HepG2 (cell line): ENCODE results near the gene SPTAN1. TPM values are rescaled to one million over a fixed set of nuclear protein-coding genes. Genes with fewer than 3 reads are reported as not detected.

Experiments
- AFF4 ChIP-seq: sonication (generic); formaldehyde crosslinking; IDR thresholded peaks from 2 replicates; pipeline ENCODE4 v1.4.0; 2020; ENCODE audit warnings: missing genetic modification reagents
- ATM ChIP-seq: fragments of 450-650 bp; IDR thresholded peaks from 2 replicates; pipeline ENCODE4 v1.7.1; 2017; ENCODE audit warnings: mild to moderate bottlenecking, borderline replicate concordance
- CHCHD3 ChIP-seq: sonication (generic); formaldehyde crosslinking; IDR thresholded peaks from 2 replicates; pipeline ENCODE4 v1.8.0; 2022; ENCODE audit warnings: mild to moderate bottlenecking, missing genetic modification reagents, moderate library complexity
- HDAC2 ChIP-seq: sonication (generic); formaldehyde crosslinking; IDR thresholded peaks from 2 replicates; pipeline ENCODE4 v1.4.0; 2020; ENCODE audit warnings: missing genetic modification reagents
- HINFP ChIP-seq: sonication (generic); formaldehyde crosslinking; IDR thresholded peaks from 2 replicates; pipeline ENCODE4 v1.4.0; 2020; ENCODE audit warnings: low read depth, mild to moderate bottlenecking, missing genetic modification reagents
- HNRNPLL ChIP-seq: fragments of 200-400 bp; formaldehyde crosslinking; IDR thresholded peaks from 2 replicates; pipeline ENCODE4 v1.6.1; 2017; ENCODE audit warnings: mild to moderate bottlenecking, low read depth, low read length; ENCODE audit not compliant: poor library complexity, severe bottlenecking
- HOXA5 ChIP-seq: sonication (generic); formaldehyde crosslinking; IDR thresholded peaks from 2 replicates; pipeline ENCODE4 v1.4.0; 2020; ENCODE audit warnings: missing genetic modification reagents
- IRX3 ChIP-seq: sonication (generic); formaldehyde crosslinking; IDR thresholded peaks from 2 replicates; pipeline ENCODE4 v1.8.1; 2023; ENCODE audit warnings: mild to moderate bottlenecking, low read depth, missing genetic modification reagents, borderline replicate concordance
- JDP2 ChIP-seq: sonication (generic); formaldehyde crosslinking; IDR thresholded peaks from 2 replicates; pipeline ENCODE4 v1.8.1; 2022; ENCODE audit warnings: missing genetic modification reagents, borderline replicate concordance
- RBM22 ChIP-seq: fragments of 200-400 bp; formaldehyde crosslinking; optimal IDR thresholded peaks from 2 replicates; pipeline ENCODE3; 2017; ENCODE audit warnings: mild to moderate bottlenecking, low read length, moderate library complexity
- SOX6 ChIP-seq, 2 experiments: fragments of 450-650 bp in 1 of 2; sonication (generic) in 1 of 2; formaldehyde crosslinking in 1 of 2; IDR thresholded peaks; 2 replicates each; pipeline versions ENCODE4 v1.4.0 to v1.6.1; 2017 to 2020; ENCODE audit warnings: antibody characterized with exemption in 1 of 2, mild to moderate bottlenecking in 1 of 2, missing genetic modification reagents in 1 of 2
- TBX2 ChIP-seq: sonication (generic); formaldehyde crosslinking; IDR thresholded peaks from 2 replicates; pipeline ENCODE4 v1.5.0; 2020; ENCODE audit warnings: missing genetic modification reagents, mild to moderate bottlenecking, borderline replicate concordance
- ZMYM4 ChIP-seq: sonication (generic); formaldehyde crosslinking; IDR thresholded peaks from 2 replicates; pipeline ENCODE4 v1.8.1; 2023; ENCODE audit warnings: mild to moderate bottlenecking, missing genetic modification reagents
- ZNF383 ChIP-seq: sonication (generic); formaldehyde crosslinking; IDR thresholded peaks from 2 replicates; pipeline ENCODE4 v1.4.0; 2020; ENCODE audit warnings: missing genetic modification reagents, mild to moderate bottlenecking, borderline replicate concordance
- ZNF446 ChIP-seq: sonication (generic); formaldehyde crosslinking; IDR thresholded peaks from 2 replicates; pipeline ENCODE4 v1.5.0; 2020; ENCODE audit warnings: mild to moderate bottlenecking, missing genetic modification reagents
- ZXDC ChIP-seq: sonication (generic); formaldehyde crosslinking; IDR thresholded peaks from 2 replicates; pipeline ENCODE4 v1.5.0; 2020; ENCODE audit warnings: mild to moderate bottlenecking, missing genetic modification reagents
- polyA plus RNA-seq, 8 experiments: library from polyadenylated mRNA; depleted of rRNA in 3 of 8; stranded (reverse) in 7 of 8; unstranded in 1 of 8; fragments of >200 nt; fragmentation: Illumina TruSeq in 4 of 8; extraction: Trizol in 4 of 8; gene quantifications; 2 replicates each; pipeline versions ENCODE4 v1.2.1 to v1.2.3, GENCODE V29; 2011 to 2016; ENCODE audit warnings: low read depth in 4 of 8, missing spikeins in 1 of 8, mixed read lengths in 1 of 8; ENCODE audit not compliant: insufficient read depth in 1 of 8
- total RNA-seq, 5 experiments: library from RNA; depleted of rRNA; stranded (reverse); fragments of >200 nt; fragmentation: Illumina TruSeq; extraction: Trizol; gene quantifications; 2 replicates each; pipeline ENCODE4 v1.2.3, GENCODE V29; 2016; ENCODE audit warnings: low read depth in 1 of 5
- TF ChIP-seq, protein P1 (sequence below): sonication (generic); formaldehyde crosslinking; IDR thresholded peaks from 2 replicates; pipeline ENCODE4 v1.4.0; 2020; ENCODE audit warnings: missing genetic modification reagents, borderline replicate concordance

The SPTAN1 gene
- total and polyA plus RNA-seq, 2 of the 13 experiments (the other 11 are each of a cell fraction or from before 2014, with no cell fraction given) = 106 to 111 TPM

DNA sequence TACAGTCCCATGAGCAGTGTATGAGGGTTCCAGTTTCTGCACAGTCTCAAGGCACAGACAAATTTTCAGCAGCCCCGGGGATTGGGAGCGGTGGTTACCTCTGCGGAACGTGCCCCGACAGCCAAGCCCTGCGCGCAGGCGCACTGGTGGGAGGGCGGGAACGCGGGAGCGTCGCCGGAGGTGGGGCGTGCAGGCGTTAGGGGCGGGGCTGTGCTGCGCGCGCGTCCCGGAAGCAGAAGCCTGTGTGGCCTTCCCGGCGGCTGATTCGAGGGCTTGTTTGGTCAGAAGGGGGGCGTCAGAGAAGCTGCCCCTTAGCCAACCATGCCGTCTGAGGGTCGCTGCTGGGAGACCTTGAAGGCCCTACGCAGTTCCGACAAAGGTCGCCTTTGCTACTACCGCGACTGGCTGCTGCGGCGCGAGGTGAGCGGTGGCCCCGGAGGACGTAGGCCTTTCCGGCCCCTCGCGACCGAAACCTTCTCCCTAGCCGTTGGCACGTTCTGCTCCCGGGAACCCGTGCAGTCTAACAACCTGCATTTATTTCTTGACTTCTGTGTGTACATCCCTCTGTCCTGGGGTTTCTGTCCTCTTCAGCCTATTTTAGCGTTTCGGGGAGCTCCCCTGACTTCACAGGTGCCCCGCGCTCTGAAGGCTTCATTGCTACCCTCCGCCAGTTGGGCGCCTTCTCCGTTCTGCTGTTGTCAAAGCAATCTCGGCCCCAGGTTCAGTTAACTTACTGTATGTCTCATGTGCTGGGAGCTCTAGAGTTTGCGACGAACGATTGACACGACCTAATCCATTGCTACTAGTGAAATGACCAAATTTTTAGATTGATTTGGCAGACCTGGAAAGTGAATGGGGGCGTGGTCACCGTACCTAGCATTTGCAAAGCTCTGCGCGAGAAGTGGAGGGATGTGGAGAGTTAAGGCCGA, 47.6 kb upstream of the SPTAN1 start, which contains the start of gene GLE1 (continued):
- no peak for TF ChIP-seq AFF4 (CRISPR knock-in tag)
- no peak for TF ChIP-seq HINFP (CRISPR knock-in tag)
- no peak; the same call in none of the 2 replicates for TF ChIP-seq TBX2
- TF ChIP-seq ZMYM4 (CRISPR knock-in tag) = peak; percentile 69
- TF ChIP-seq RBM22 = no peak
- TF ChIP-seq HNRNPLL = peak; percentile 71
- TF ChIP-seq SOX6 (IDR thresholded peaks at IDR 0.05) = no peak
- TF ChIP-seq SOX6 (CRISPR knock-in tag; IDR thresholded peaks at IDR 0.05) = peak; percentile 65
- no peak for TF ChIP-seq ZNF383
- TF ChIP-seq HOXA5 (CRISPR knock-in tag) = peak; percentile 93
- no peak for TF ChIP-seq ZNF446
- TF ChIP-seq JDP2 (CRISPR knock-in tag) = no peak
- no peak for TF ChIP-seq ATM
- no peak; the same call in 1 of the 2 replicates for TF ChIP-seq CHCHD3
- TF ChIP-seq HDAC2 (CRISPR knock-in tag) = peak; percentile 63
- TF ChIP-seq, protein P1, sequence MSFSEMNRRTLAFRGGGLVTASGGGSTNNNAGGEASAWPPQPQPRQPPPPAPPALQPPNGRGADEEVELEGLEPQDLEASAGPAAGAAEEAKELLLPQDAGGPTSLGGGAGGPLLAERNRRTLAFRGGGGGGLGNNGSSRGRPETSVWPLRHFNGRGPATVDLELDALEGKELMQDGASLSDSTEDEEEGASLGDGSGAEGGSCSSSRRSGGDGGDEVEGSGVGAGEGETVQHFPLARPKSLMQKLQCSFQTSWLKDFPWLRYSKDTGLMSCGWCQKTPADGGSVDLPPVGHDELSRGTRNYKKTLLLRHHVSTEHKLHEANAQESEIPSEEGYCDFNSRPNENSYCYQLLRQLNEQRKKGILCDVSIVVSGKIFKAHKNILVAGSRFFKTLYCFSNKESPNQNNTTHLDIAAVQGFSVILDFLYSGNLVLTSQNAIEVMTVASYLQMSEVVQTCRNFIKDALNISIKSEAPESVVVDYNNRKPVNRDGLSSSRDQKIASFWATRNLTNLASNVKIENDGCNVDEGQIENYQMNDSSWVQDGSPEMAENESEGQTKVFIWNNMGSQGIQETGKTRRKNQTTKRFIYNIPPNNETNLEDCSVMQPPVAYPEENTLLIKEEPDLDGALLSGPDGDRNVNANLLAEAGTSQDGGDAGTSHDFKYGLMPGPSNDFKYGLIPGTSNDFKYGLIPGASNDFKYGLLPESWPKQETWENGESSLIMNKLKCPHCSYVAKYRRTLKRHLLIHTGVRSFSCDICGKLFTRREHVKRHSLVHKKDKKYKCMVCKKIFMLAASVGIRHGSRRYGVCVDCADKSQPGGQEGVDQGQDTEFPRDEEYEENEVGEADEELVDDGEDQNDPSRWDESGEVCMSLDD (CRISPR knock-in tag) = no peak; the same call in 1 of the 2 replicates
- TF ChIP-seq IRX3 (CRISPR knock-in tag) = 0 out of 2 replicates have a peak, but pooled peaks have one; percentile 36
- TF ChIP-seq ZXDC = no peak
